SH-SY5Y (cell line): ENCODE results near the gene ALDH3B2.

Source experiments
- GATA2 ChIP-seq: IDR thresholded peaks from 2 replicates; pipeline ENCODE4 v1.6.1; 2011; ENCODE audit warnings: mild to moderate bottlenecking, low read depth, low read length
- GATA3 ChIP-seq: IDR thresholded peaks from 2 replicates; pipeline ENCODE4 v1.6.1; 2011; ENCODE audit warnings: low read depth, mild to moderate bottlenecking, low read length, moderate library complexity

Gene ALDH3B2

DNA sequence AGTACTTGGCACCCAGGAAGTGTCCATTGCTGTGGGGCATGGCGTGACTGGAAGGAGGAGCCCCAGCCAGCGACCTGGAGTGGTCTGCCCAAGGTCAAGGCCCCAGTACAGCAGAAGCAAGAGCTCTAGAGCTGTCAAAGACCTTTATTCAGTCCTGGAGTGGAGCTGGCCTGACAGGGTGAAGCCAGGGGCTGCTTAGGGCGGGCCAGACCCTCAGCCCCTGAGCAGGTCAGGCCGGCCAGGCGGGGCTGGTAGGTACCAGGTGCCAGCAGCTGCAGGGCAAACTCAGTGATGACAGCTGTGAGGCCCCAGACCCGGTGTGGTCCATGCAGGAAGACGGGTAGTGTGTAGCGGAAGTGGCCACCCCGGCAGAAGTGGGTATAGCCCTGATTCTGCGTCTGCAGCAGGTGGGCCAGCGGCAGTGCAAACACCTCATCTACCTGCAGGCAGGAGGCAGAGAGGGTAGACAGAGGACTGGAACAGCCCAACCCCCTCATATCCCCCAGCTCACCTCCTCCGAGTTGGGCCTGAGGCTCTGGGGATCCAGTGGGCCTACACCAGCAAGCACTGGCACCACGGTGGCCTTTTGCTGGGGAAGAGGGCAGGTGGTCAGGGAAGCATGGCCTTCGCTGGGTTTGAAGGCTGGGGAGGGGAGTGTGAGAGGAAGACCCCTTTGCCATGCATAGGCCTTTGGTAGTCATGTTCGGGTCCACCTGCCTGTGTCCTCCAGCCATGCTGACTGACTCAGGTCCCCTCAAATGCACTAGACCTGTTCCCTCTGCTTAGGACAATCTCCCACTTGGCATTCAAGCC lies 46.4 kb downstream of the ALDH3B2 start:
- TF ChIP-seq GATA3 = no peak

DNA sequence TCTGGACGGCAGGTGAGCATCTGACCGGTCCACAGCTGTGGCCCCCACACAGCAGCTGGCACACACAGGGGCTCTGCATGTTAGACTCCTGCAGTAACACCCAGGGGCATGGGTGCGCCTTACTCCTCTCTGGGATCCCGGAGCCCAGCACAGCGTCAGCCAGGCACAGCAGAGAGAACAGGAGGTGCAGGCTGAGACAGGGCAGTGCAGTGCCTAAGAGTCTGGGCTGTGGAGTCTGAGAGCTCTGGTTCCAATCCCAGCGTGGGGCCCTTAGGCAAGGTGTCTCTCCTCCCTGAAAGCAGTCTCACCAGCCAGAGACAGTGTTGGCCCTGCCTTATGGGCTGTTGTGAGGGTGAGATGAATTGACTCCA lies 47.0 kb downstream of the ALDH3B2 start:
- TF ChIP-seq GATA3 = no peak
- TF ChIP-seq GATA2 = no peak

DNA sequence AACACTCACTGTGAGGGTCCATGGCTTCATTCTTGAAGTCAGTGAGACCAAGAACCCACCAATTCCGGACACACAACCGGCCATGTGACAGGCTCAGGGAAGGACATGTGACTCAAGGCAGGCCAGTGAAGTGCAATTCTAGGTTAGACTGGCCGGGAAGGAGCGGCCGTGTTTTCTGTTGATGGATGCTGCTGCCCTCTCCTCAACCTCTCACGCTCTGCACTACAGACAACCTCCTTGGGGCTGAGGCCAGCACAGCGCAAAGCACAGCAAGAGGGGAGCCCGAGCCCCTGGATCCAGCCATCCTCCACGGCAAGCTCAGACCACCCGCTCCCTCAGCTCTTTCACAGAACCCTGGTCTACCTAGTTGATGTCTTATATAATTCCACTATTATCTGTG lies 47.5 kb downstream of the ALDH3B2 start:
- TF ChIP-seq GATA2 (no peak), GATA3 (no peak)

DNA sequence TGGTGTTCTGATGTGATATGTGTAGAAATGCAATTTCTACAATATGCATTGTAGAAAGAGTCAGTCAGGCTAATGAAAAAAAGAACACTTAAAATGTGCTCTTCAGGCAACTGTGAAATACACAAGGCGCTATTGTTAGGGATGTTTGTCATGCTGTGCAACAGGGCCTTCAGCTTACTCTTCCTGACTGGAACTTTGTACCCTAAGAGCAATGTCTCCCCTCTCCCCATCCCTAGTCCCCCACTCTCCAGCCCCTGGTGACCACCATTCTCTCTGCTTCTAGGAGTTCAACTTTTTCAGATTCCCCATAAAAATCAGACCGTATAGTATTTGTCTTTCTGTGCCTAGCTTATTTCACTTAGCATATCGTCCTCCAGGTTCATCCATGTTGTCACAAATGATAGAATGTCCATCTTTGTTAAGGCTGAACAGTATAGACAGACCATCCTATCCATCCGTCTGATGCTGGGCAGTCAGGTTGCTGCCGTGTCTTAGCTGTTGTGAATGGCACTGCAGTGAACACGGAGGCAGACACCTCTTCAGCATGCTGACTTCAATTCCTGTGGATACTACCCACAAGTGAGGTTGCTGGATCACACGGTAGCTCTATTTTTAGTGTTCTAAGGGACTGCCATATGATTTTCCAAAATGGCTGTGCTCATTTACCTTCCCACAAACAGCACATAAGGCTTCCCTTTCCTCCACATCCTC lies 57.0 kb downstream of the ALDH3B2 start:
- no peak for TF ChIP-seq GATA3
- TF ChIP-seq GATA2 = no peak

DNA sequence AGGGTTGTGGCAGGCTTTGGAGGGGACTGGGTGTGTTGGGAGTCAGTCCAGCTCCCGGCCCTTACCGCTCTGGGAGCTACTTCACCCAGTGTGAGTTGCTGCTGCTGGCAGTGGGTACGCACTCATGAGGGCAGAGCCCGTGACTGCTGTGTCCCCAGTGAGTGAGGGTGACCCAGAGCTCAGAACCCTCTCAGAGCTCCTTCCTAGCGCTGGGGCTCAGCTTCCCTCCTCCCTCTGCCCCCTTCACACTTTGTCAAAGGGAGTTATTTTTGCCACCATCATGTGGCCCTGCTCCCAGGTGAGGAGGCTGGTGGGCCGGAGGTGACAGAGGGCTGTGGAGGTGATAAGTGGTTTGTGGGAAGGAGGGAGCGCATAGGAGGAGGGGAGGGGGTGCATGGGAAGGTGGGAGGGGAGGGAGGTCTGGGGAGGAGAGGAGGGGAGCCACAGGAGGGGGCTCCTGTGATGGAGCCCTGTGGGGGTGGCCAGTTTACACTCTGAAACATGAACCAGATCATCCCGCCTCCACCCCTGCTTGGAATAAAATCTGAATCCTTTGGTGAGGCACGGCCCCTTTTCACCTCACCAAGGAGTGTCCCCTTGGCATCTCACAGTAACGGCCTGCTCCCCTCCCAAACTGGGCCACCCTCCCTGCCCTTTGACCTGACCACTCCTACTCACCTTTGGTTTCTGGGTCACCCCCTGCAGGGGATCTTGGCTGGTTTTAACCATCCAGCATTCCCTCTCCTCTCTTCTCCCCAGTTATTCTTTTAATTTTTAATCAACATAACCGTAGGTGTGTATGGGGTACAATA lies 57.8 kb downstream of the ALDH3B2 start:
- TF ChIP-seq GATA3 = no peak
- no peak for TF ChIP-seq GATA2

DNA sequence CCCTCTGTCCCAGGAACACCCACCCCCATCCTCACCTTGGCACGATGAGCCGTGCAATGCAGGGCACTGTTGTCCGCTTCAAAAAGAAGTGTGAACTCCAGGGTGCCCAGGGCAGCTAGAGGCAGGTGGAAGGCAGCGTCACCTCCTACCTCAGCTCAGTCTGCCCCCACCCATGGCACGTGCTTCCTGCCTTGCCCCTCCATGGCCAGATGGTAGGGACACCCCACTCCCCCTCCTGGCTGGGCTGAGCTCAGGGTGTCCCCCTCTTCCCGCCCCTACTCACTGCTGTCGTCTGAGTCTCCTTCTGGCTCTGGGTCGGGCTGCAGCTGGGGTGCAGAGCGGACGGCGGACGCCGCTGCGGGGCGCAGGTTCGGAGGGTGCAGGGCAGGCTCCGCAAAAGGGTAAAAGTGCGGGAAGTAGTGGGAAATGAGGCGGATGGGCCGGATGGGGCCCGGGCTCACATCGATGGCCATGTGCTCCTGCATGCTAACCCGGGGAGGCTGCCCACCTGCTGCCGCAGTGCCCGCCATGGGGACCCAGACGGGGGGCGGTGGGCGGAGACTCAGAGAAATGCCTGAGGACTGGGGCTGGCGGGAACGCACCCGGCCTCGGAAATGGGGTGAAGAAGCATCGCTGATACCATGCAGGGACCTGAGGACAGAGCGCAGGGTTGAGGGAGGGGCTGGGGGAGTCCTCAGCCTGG lies 58.5 kb downstream of the ALDH3B2 start:
- TF ChIP-seq GATA2 (no peak), GATA3 (no peak)

DNA sequence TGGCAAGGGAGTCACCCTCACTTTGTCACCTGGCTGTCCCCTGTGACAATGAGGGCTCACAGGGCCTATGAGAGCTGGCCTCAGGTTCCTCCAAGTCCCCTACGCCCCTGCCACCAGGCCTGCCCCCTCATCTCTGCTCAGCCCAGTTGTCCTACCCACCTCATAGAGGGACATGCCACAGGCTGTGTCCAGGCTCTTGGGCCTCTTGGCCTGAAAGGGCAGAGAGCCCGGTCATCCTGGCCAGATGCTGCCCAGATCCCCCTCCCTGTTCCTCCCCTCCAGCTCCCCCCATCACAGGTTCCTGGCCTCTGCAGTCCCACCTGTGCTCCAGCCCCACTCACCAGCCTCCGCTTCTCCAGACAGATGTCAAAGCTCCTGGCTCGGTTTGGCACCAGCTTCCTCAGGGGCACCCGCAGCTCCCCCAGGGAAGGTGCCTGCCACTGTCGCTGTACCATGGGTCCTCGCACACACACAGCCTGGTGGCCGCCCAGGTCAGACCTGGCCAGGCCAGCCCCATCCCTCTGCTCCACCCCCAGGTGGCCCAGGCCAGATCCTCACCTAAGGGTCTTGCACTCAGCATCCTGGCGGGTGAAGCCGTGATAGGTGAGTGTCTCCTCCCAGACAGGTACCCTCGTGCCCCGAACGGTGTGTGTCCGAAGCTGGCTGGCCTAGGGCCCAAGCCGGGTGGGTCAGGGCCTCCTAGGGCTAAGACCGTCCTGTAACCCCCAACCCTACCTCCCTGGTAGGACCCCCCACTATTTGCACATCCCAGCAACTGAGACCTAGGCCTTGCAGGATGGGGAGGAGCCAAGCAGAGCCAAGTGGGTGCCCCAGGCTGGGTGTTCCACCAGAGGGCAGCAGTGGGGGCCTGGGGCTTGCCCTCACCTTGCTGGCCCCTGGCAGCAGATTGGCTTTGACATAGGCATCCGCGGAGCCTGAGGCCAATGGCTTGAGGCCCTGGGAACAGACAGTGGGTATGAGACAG lies 59.4 kb downstream of the ALDH3B2 start:
- TF ChIP-seq GATA2 = no peak
- no peak for TF ChIP-seq GATA3

DNA sequence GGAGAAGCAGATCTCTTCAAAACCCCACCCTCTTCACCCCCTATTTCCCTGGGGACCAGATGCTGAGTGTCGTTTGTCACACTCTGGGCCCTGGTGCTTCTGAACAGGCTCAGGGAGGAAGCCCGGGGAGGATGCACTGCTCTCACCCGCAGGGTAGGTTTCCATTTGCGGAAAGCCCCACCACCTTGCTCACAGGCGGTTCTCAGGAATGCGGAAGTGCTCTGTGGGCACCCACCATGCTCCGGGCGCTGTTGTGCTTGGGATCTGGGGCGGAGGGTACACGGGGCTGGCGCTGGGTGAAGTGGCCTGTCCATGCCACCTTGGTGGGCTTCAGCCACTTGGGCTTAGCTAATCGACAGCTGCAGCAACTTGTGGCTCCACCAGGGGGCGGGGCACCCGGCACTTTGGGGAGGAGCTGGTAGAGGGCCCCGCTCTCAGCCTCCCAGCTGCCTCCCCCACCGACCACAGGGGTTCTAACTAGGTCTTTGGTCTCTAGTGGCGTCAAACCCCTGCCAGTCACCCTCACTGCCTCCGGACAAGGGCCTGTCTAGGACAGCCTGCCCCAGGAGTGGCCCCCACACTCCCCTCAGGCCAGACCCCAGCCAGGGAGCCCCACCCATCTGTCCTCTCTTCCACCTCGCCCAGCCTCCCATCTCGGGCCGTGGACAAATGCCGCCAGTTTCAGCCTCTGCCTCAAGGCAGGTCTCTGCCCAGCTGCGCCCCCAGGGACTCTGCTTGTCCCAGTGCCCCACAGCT lies 60.3 kb downstream of the ALDH3B2 start:
- TF ChIP-seq GATA2 (no peak), GATA3 (no peak)

DNA sequence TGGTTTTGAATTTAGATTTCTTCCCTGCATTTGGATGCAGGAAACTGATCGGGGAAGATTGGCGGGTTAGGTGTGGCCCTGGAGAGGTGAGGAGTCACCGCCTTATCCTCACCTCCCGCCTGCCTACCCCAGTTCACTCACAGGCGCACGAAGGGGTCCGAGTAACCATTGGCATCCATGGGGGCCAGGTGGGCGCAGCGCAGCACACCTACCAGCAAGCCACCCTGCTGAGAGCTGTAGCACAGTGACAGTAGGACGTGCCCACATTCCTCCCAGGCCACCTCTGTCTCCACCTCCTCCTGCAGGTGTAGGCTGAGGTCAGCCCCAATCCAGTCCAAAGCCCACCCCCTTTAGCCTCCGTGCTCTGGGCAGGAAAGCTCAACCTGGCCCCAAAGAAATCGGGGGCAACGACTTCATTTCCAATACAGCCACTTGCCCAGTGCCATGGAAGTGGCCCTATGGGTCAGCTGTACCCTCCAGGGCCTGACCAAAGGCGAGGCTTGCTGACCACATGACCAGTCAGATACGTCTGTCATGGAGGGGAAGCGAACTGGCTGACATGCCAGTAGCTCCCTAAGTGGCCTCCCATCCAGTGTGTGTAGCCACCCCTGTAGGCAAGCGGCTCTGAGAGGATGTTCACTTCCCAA lies 61.0 kb downstream of the ALDH3B2 start:
- TF ChIP-seq GATA2 (no peak), GATA3 (no peak)

DNA sequence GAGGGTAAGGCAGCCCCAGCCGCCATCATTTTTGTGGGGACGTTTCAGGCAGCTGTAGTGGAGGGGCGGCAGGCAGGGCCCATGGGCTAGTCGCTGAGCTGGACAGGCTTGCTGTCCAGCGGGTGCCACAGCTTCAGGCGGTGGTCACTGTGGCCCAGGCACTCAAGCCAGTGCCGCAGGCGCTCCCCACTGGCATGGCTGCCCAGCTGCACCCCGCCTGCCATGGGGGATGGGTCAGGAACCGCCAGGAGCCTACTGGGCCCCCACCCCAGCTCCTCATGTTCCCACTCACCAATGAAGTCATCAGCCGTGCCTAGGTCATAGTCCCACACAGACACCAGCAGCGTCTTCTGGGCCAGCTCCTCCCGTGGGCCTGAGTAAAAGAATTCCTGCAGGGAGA lies 61.7 kb downstream of the ALDH3B2 start:
- TF ChIP-seq GATA2 (no peak), GATA3 (no peak)
